ENCODE results near the gene PRAC2.

The PRAC2 gene

DNA sequence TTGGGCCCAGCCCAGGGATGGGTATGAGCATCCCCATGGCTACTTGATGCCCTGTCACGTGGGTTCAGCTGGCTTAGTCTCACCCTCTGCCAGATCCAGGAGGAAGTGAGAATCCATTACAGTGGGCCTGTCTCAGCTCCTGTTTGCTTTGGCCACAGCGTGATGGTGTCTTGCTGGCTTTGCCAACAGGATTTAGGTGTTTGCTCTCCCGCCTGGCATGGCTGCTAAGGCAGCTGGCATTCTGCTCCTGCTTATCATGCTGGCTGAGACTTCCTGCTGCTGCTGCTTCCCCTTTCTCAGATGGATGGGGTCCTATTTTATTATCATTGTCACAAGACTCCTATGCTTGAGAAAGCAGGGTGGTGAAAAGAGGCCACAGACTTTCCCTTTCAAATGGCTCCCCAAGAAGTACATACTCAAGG lies 33.9 kb downstream of the PRAC2 start:
- peak; percentile 46 for DNase-seq

DNA sequence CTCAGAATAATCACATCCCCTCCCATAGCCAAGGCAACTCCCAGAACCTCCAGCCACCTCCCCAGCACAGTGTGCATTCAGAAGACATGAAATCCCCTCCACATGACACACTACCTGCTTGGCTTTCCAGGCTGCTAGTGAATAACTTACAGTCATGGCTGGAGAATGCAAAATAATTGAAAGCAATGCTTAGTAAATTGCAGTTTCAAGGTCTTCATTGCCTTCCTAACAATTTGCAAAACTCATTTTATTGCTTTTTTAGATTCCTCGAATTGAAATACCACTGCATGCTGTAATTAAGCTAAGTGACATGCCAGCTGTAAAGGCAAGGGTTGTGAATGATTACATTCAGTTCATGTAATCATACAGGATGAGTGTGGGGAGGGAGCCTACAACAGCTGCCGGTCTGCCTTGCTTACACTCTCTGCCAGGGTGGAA lies 34.6 kb downstream of the PRAC2 start:
- no peak for DNase-seq

DNA sequence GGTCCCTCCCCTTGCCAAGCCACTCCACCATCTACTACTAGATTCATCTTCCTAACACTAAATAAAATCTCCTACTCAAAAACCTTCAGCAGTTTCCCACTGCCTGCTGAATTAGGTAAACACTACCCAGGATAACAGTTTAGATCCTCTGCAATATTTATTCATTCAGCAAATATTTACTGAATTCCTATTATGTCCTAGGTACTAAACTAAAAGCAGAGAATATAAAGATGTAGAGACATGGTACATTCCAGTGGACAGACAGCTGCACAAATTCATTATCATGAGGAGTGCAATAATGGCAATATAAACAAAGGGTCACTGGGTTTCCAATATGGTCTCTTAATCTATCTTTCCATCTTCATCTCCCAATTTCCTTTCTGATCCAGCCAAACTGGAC lies 36.3 kb downstream of the PRAC2 start:
- no peak for DNase-seq

DNA sequence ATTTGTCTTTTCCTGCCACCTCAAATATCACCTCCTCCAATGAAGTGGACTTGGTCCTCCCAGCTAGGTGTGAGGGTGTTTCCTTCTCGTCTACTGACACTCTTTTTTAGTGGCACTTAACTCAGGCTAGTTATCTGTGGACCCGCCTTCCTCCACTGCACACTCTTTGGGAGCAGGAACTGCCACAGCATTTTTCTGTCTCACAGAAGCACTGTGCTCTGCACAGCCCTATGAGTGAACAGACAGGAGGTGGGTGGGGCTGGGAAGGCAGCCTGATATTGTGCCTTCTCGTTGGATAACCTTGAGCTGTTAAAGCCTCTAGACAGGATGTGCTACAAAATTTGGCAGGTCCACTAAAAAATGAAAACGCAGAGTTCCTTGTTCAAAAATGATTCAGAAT lies 37.4 kb downstream of the PRAC2 start:
- DNase-seq = no peak

DNA sequence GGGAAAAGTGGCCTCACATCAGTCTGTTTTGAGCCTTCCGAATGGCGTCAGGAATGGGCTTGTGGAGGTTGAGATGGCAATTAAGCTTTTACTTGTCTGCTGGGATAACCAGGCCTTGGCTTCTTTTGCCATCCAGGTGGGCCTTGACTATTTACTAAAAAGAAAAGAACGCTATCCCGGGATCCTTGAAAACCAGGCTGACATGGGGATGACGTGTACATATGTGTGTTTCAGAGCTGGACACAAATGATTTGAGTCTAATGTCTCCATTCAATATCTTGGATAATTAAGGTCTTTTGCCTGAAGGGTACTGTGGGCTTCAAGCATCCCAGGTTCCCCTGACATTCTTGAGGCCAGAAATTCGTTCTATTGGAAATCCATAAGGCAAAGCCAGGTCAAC lies 38.1 kb downstream of the PRAC2 start:
- no peak for DNase-seq

DNA sequence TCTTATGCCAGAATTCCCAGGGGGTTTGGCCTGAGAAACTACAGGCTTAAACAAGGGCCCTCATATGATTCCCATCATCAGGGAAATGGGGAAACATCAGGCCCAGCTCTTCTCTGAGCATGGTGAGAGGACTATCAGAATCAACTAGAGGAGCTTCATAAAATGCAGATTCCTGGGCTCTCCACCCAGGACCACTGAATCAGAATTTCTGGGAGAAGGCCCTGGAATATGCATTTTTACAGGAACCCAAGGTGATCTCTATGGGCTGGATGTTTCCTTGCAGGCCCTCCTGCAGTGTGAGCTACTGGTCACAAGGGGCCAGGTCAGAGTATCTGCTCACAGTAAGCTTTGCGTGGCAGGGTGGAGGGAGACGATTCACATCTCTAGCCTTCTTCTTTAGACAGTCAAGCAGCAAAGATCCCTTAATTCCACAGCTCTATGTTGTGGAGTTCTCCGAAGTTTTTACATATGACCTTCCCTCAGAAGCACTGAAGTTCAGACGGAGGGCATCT lies 44.3 kb downstream of the PRAC2 start:
- no peak for DNase-seq

DNA sequence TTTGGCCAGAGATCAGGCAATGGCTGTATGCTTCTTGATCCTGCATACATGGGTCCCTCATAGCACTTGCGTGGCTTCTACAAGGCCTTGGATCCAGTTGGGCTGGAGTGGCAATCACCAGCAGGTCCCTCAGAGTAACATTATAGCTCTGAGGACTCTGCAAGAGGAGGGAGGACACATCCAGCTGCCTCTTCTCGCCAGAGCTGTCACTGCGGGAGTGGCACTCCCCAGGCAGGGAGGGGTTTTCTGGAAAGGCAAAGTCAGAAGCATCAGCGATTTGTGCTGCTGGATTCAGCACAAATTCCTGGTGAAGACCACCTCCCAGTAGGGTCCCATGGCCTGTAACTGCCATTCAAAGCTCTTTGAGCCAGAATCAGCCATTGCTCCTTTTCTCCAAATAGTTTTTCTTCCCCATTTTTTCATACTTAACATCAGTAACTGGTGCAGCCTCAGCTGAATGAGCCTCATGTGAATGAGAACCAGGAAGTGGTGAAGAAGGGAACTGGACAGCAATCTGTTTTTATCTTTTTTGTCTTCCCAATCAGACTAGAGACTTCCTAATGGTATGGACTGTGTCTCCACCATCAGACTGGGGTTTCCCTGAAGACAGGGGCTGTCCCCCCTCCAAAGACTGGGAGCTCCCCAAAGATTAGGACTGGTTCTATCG lies 46.2 kb downstream of the PRAC2 start:
- no peak for DNase-seq

DNA sequence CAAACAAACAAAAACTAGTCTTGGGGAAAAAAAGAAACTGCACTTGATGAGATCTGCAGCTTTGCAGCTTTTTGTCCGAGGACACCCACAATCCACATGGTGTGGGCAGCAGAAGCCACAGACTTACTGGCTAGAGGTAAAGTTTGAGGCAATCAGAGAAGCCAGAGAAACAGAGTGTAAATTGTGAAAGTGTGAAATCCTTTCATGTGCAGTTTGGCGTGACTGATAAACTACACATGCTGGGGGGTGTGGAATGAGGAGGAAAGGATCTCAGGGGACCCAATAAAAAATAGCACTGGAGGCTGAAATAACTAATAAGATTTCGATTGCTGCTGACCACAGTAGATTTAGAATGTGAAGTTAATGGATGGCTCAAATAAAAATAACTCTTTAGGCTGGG lies 48.0 kb downstream of the PRAC2 start:
- DNase-seq = no peak

DNA sequence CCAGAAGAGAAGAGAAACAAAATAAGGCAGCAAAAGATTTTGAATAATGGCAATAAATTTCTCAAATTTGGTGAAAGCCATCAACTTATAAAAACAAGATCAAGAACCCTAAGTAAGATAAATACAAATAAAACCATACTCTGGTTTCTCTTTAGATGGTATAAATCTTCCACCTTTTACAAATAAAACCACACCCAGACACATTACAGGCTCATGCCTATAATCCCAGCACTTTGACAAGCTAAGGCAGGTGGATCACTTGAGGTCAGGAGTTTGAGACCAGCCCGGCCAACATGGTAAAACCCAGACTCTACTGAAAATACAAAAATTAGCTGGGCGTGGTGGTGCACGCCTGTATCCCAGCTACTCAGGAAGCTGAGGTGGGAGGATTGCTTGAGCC lies 50.3 kb downstream of the PRAC2 start:
- DNase-seq = no peak

Data from hematopoietic multipotent progenitor cell treated with erythropoietin and hydrocortisone succinate and interleukin-3 and kit ligand, for 6 days (in vitro differentiated cells).